Neural cell (in vitro differentiated cells): ENCODE results near the gene PGLYRP1. TPM values are rescaled to one million over a fixed set of nuclear protein-coding genes. Genes with fewer than 3 reads are reported as not detected.

ENCODE experiments used
- H2AFZ ChIP-seq: fragments of 200-600, 300-800 bp; sonication (generic), shearing (Covaris generic); 2 replicates; pipeline ENCODE4 v1.6.0; 2014; ENCODE audit warnings: low read depth, mild to moderate bottlenecking, antibody characterized with exemption, low read length, moderate library complexity
- H3F3A ChIP-seq: fragments of 200-600 bp; shearing (Covaris generic); 2 replicates; pipeline ENCODE4 v1.6.1; 2016; ENCODE audit warnings: mild to moderate bottlenecking, moderate library complexity, mixed read lengths, antibody characterized with exemption, low read length; ENCODE audit not compliant: insufficient read depth, poor library complexity, severe bottlenecking
- H3K27ac ChIP-seq: fragments of 200-600, 300-800 bp; sonication (generic), shearing (Covaris generic); 2 replicates; pipeline ENCODE4 v1.5.1; 2014; ENCODE audit warnings: mild to moderate bottlenecking, low read length, moderate library complexity
- H3K27me3 ChIP-seq: fragments of 300-800, 200-600 bp; sonication (generic), shearing (Covaris generic); 2 replicates; pipeline ENCODE4 v1.6.0; 2014; ENCODE audit warnings: mild to moderate bottlenecking, low read depth, low read length, moderate library complexity; ENCODE audit not compliant: insufficient read depth
- H3K36me3 ChIP-seq: fragments of 300-800, 200-600 bp; sonication (generic), shearing (Covaris generic); 2 replicates; pipeline ENCODE4 v1.5.1; 2014; ENCODE audit warnings: mild to moderate bottlenecking, antibody characterized with exemption, low read length, moderate library complexity; ENCODE audit not compliant: insufficient read depth
- H3K4me2 ChIP-seq: fragments of 300-800, 200-600 bp; sonication (generic), shearing (Covaris generic); 2 replicates; pipeline ENCODE4 v1.6.0; 2014; ENCODE audit warnings: mild to moderate bottlenecking, low read length
- H3K4me3 ChIP-seq: fragments of 300-800, 200-600 bp; sonication (generic), shearing (Covaris generic); 2 replicates; pipeline ENCODE4 v1.5.1; 2014; ENCODE audit warnings: mild to moderate bottlenecking, low read length, moderate library complexity
- H3K79me2 ChIP-seq: fragments of 200-600 bp; shearing (Covaris generic); replicated peaks from 2 replicates; pipeline ENCODE4 v1.6.0; 2014; ENCODE audit warnings: mild to moderate bottlenecking, low read length, moderate library complexity; ENCODE audit not compliant: insufficient read depth
- H3K9ac ChIP-seq: fragments of 300-800, 200-600 bp; sonication (generic), shearing (Covaris generic); 2 replicates; pipeline ENCODE4 v1.6.1; 2016; ENCODE audit warnings: mild to moderate bottlenecking, low read length, mixed read lengths
- H3K9me2 ChIP-seq: fragments of 200-600 bp; shearing (Covaris generic); 2 replicates; pipeline ENCODE4 v1.6.1; 2016; ENCODE audit warnings: mild to moderate bottlenecking, low read length, mixed read lengths; ENCODE audit not compliant: insufficient read depth
- H3K9me3 ChIP-seq: fragments of 200-600, 300-800 bp; sonication (generic), shearing (Covaris generic); 2 replicates; pipeline ENCODE4 v1.6.1; 2016; ENCODE audit warnings: mild to moderate bottlenecking, mixed run types, low read length, moderate library complexity, mixed read lengths
- H4K20me1 ChIP-seq: fragments of 200-600 bp; shearing (Covaris generic); 2 replicates; pipeline ENCODE4 v1.6.1; 2016; ENCODE audit warnings: mild to moderate bottlenecking, mixed run types; ENCODE audit not compliant: insufficient read depth
- CTCF ChIP-seq: fragments of 450-650 bp; IDR thresholded peaks from 2 replicates; pipeline ENCODE4 v1.5.1; 2014; ENCODE audit warnings: antibody characterized with exemption, mild to moderate bottlenecking, moderate library complexity; ENCODE audit not compliant: poor library complexity, severe bottlenecking
- EP300 ChIP-seq: fragments of 450-650 bp; conservative IDR thresholded peaks from 2 replicates; pipeline ENCODE4 v1.6.1; 2014; ENCODE audit warnings: antibody characterized with exemption, mild to moderate bottlenecking, moderate library complexity; ENCODE audit not compliant: poor library complexity, severe bottlenecking
- EZH2 ChIP-seq: fragments of 200-600, 300-800 bp; shearing (Covaris generic), sonication (generic); IDR thresholded peaks from 2 replicates; pipeline ENCODE4 v1.6.1; 2014; ENCODE audit warnings: antibody characterized with exemption, low read length, borderline replicate concordance, mild to moderate bottlenecking; ENCODE audit not compliant: insufficient read depth, poor library complexity, severe bottlenecking
- MXI1 ChIP-seq: fragments of 450-650 bp; conservative IDR thresholded peaks from 2 replicates; pipeline ENCODE4 v1.6.1; 2014; ENCODE audit warnings: antibody characterized with exemption, mild to moderate bottlenecking; ENCODE audit not compliant: poor library complexity, severe bottlenecking
- POLR2AphosphoS5 ChIP-seq: IDR thresholded peaks from 2 replicates; pipeline ENCODE4 v1.6.1; 2012
- RAD21 ChIP-seq: fragments of 450-650 bp; conservative IDR thresholded peaks from 2 replicates; pipeline ENCODE4 v1.6.1; 2014; ENCODE audit warnings: antibody characterized with exemption, mild to moderate bottlenecking, moderate library complexity
- REST ChIP-seq: IDR thresholded peaks from 2 replicates; pipeline ENCODE4 v1.6.1; 2012; ENCODE audit warnings: borderline replicate concordance
- SMC3 ChIP-seq: fragments of 450-650 bp; conservative IDR thresholded peaks from 2 replicates; pipeline ENCODE4 v1.6.1; 2014; ENCODE audit warnings: antibody characterized with exemption, mild to moderate bottlenecking, moderate library complexity; ENCODE audit not compliant: poor library complexity
- TAF1 ChIP-seq: IDR thresholded peaks from 2 replicates; pipeline ENCODE4 v1.6.1; 2012; ENCODE audit warnings: low read depth
- polyA plus RNA-seq: library from polyadenylated mRNA; depleted of rRNA; stranded (reverse); fragments of >200 nt; gene quantifications from 2 replicates; pipeline ENCODE4 v1.2.3, GENCODE V29; 2014

Gene PGLYRP1
- polyA plus RNA-seq, 1 donor from 2014 or later = not detected

DNA sequence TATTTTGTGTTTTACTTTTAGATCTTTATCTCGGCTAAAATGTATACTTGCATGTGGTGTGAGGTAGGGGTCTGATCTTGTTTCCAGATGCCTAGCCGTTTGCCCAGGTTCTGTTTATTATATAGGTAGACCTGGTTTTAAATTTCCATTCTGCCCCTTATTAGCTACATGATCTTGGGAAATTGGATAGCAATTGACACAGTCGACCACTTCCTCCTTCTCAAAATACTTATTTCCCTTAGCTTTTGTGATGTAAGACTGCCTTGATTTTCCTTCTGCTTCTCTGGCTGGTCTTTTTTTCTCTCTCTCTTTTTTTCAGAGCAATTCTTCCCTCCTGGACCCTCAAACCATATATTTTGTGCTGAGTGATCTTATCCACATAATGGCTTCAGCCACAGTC is 3.0 kb upstream of the PGLYRP1 start:
- H3K27ac ChIP-seq = no peak overlapping the region
- no peak for TF ChIP-seq EP300
- TF ChIP-seq POLR2AphosphoS5 = no peak
- TF ChIP-seq SMC3 = no peak
- no peak for TF ChIP-seq EZH2
- TF ChIP-seq REST = no peak
- TF ChIP-seq TAF1 = no peak
- TF ChIP-seq RAD21 = no peak
- TF ChIP-seq CTCF = no peak
- TF ChIP-seq MXI1 = no peak
- no peak overlapping the region for H3K4me3 ChIP-seq
- H2AFZ ChIP-seq = no peak overlapping the region
- H3K36me3 ChIP-seq = no peaks in the 10 kb centered on the region
- H3K27me3 ChIP-seq = no peaks in the 10 kb centered on the region
- H3F3A ChIP-seq = no peaks in the 10 kb centered on the region
- no peak overlapping the region for H3K9ac ChIP-seq
- no peaks in the 10 kb centered on the region for H3K79me2 ChIP-seq
- no peaks in the 10 kb centered on the region for H3K9me3 ChIP-seq
- no peaks in the 10 kb centered on the region for H3K9me2 ChIP-seq
- no peaks in the 10 kb centered on the region for H4K20me1 ChIP-seq
- no peak overlapping the region for H3K4me2 ChIP-seq

DNA sequence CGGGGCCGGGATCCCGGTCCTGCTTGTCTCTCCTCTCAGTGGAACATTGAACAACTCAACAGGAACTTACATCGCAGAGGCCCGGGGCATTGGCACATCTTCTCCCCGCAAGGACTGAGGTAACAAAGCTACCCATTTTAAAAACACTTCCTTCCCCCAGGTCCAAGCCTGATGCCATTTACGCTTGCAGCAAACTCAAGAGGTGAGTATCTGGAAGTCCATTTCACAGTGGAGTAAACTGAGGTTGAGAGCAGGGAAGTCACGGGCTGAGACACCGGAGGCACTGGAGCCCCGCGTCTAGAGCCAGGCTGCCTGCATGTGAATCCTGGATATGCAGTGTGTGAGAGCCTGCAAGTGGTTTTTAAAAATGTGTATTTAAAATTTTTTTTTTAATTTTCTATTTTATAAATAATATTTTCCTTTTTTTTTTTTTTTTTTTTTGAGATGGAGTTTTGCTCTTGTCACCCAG is 492 bp upstream of the PGLYRP1 start:
- no peaks in the 10 kb centered on the region for H3K79me2 ChIP-seq
- H3K9me2 ChIP-seq = no peaks in the 10 kb centered on the region
- H3K9ac ChIP-seq = no peak overlapping the region
- no peak overlapping the region for H3K4me3 ChIP-seq
- H3F3A ChIP-seq = no peaks in the 10 kb centered on the region
- no peak overlapping the region for H3K27ac ChIP-seq
- H3K27me3 ChIP-seq = no peaks in the 10 kb centered on the region
- TF ChIP-seq EP300 = no peak
- no peak for TF ChIP-seq SMC3
- TF ChIP-seq EZH2 = no peak
- TF ChIP-seq RAD21 = no peak
- no peak for TF ChIP-seq POLR2AphosphoS5
- TF ChIP-seq MXI1 = no peak
- TF ChIP-seq CTCF = no peak
- no peak for TF ChIP-seq TAF1
- TF ChIP-seq REST = no peak
- no peaks in the 10 kb centered on the region for H3K9me3 ChIP-seq
- no peaks in the 10 kb centered on the region for H3K36me3 ChIP-seq
- H4K20me1 ChIP-seq = no peaks in the 10 kb centered on the region
- no peak overlapping the region for H3K4me2 ChIP-seq
- no peak overlapping the region for H2AFZ ChIP-seq
